ENCODE data around the gene EHHADH. TPM values are rescaled to one million over a fixed set of nuclear protein-coding genes. Genes with fewer than 3 reads are reported as not detected.

Gene EHHADH
- total RNA-seq, 1 experiment from 2014 or later, result 8.4 TPM

DNA sequence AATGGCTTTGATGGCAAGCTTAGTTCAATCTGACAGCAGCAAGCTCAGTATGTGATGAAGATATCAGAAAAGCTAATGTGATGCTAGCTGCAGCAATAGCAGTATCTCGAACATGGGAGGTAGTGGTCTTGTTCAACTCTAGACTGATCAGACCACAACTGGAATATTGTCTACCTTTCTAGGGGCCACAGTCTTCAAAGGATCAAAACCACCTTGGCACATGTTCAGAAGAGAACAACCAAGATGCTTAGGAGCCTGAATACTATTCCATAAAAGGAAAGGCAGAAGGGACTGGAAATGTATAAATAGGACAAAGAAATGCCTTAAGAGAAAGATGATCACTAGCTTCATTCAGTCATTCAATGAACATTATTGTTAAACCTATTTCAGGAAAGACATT lies 103.3 kb downstream of the EHHADH start:
- Histone ChIP-seq H4K20me1 (ENCODE audit: insufficient read depth) (no peaks in the 10 kb centered on the region), H3K9me3 (ENCODE audit: insufficient read depth, low read depth) (no peaks in the 10 kb centered on the region), H3F3A (ENCODE audit: insufficient read depth, low read depth) (no peaks in the 10 kb centered on the region), H3K27me3 (ENCODE audit: insufficient read depth, low read depth) (peaks cover 72% of the 10 kb centered on the region), H3K27ac (no peak overlapping the region), H3K36me3 (ENCODE audit: low read depth) (no peaks in the 10 kb centered on the region), H3K4me1 (replicated peaks; ENCODE audit: insufficient read depth) (no peaks in the 10 kb centered on the region), H3K9me2 (ENCODE audit: insufficient read depth) (no peaks in the 10 kb centered on the region), H3K4me2 (no peak overlapping the region), H2AFZ (no peak overlapping the region), H3K79me2 (ENCODE audit: low read depth) (no peaks in the 10 kb centered on the region), H3K4me3 (no peak overlapping the region)
- TF ChIP-seq EZH2 (IDR thresholded peaks at IDR 0.05; ENCODE audit: low read depth), result no peak
- TF ChIP-seq, protein P1, sequence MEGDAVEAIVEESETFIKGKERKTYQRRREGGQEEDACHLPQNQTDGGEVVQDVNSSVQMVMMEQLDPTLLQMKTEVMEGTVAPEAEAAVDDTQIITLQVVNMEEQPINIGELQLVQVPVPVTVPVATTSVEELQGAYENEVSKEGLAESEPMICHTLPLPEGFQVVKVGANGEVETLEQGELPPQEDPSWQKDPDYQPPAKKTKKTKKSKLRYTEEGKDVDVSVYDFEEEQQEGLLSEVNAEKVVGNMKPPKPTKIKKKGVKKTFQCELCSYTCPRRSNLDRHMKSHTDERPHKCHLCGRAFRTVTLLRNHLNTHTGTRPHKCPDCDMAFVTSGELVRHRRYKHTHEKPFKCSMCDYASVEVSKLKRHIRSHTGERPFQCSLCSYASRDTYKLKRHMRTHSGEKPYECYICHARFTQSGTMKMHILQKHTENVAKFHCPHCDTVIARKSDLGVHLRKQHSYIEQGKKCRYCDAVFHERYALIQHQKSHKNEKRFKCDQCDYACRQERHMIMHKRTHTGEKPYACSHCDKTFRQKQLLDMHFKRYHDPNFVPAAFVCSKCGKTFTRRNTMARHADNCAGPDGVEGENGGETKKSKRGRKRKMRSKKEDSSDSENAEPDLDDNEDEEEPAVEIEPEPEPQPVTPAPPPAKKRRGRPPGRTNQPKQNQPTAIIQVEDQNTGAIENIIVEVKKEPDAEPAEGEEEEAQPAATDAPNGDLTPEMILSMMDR (conservative IDR thresholded peaks at IDR 0.05), result no peak
- ChIA-PET CTCF (interaction anchor here (0.7 kb wide), 1 partner anchor 41 kb away, joined by 4 read pairs; no protein-coding TSS in a partner anchor), POLR2A (ENCODE audit: unreplicated experiment) (interaction anchor here (0.7 kb wide), 1 partner anchor 266 kb away, joined by 3 read pairs; no protein-coding TSS in a partner anchor)
- BruUV-seq (replicated peaks), result no TSS peak
- intact Hi-C loops (cut with micrococcal nuclease; ENCODE audit: unreplicated experiment), result no loop called here
- no peak for DNase-seq

DNA sequence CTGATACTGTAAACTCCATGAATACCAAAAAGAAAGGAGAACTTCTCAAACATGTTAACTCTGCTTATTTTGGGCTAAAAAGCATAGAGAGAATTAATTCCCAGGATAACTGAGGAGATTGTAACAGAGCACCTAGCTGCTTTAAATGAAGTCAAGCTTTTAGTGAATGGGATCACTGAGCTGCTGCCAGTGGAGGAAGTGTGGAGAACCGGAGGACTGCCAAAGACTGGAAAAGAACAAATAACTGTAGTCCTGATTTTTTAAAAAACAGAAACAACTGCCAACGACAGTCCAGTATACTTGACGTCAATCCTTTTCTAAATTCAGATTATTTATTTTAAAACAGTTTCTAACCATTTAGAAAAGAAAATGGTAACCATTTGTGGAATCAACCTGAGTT lies 104.3 kb downstream of the EHHADH start:
- Histone ChIP-seq H3K27me3 (ENCODE audit: insufficient read depth, low read depth) (peaks cover 71% of the 10 kb centered on the region), H3K4me2 (no peak overlapping the region), H3K36me3 (ENCODE audit: low read depth) (no peaks in the 10 kb centered on the region), H3K9me3 (ENCODE audit: insufficient read depth, low read depth) (no peaks in the 10 kb centered on the region), H2AFZ (no peak overlapping the region), H3K9me2 (ENCODE audit: insufficient read depth) (no peaks in the 10 kb centered on the region), H3F3A (ENCODE audit: insufficient read depth, low read depth) (no peaks in the 10 kb centered on the region), H3K79me2 (ENCODE audit: low read depth) (no peaks in the 10 kb centered on the region), H3K4me1 (replicated peaks; ENCODE audit: insufficient read depth) (no peaks in the 10 kb centered on the region), H3K27ac (no peak overlapping the region), H4K20me1 (ENCODE audit: insufficient read depth) (no peaks in the 10 kb centered on the region), H3K4me3 (no peak overlapping the region)
- ChIA-PET POLR2A (ENCODE audit: unreplicated experiment) (no interaction called here), CTCF (interaction anchor here (0.6 kb wide), 1 partner anchor 787 kb away, joined by 3 read pairs; no protein-coding TSS in a partner anchor)
- DNase-seq, result no peak
- no TSS peak for BruUV-seq (replicated peaks)
- TF ChIP-seq, protein P1 (conservative IDR thresholded peaks at IDR 0.05), result no peak
- no peak for TF ChIP-seq EZH2 (IDR thresholded peaks at IDR 0.05; ENCODE audit: low read depth)
- intact Hi-C loops (cut with micrococcal nuclease; ENCODE audit: unreplicated experiment), result no loop called here

DNA sequence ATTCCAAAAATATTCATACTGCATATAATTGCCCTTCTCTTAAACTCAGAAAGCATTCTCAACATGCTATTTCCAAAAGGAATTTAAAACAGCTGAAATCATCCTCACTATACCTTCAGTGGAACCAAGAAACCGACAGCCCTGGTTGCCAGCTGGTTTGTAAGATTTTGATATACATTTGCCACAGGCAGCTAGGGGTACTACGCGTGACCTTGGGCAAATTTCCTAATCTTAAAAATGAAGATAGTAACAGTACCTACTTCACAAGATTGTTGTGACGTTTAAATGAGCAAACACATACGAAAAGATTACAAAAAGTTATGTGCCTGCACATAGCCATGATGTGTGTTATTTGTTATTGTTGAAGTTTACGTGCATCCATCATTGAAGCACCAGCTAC lies 108.3 kb downstream of the EHHADH start:
- Histone ChIP-seq H3K4me1 (replicated peaks; ENCODE audit: insufficient read depth) (no peaks in the 10 kb centered on the region), H4K20me1 (ENCODE audit: insufficient read depth) (no peaks in the 10 kb centered on the region), H2AFZ (no peak overlapping the region), H3K36me3 (ENCODE audit: low read depth) (no peaks in the 10 kb centered on the region), H3K27me3 (ENCODE audit: insufficient read depth, low read depth) (peaks cover 57% of the 10 kb centered on the region), H3F3A (ENCODE audit: insufficient read depth, low read depth) (no peaks in the 10 kb centered on the region), H3K27ac (no peak overlapping the region), H3K79me2 (ENCODE audit: low read depth) (no peaks in the 10 kb centered on the region), H3K4me2 (no peak overlapping the region), H3K4me3 (no peak overlapping the region), H3K9me3 (ENCODE audit: insufficient read depth, low read depth) (no peaks in the 10 kb centered on the region), H3K9me2 (ENCODE audit: insufficient read depth) (no peaks in the 10 kb centered on the region)
- no TSS peak for BruUV-seq (replicated peaks)
- POLR2A ChIA-PET (ENCODE audit: unreplicated experiment), result interaction anchor here (0.6 kb wide), 2 partner anchors 114 to 414 kb away, joined by 3 to 4 read pairs; no protein-coding TSS in a partner anchor
- no peak for DNase-seq
- CTCF ChIA-PET, result no interaction called here
- no peak for TF ChIP-seq EZH2 (IDR thresholded peaks at IDR 0.05; ENCODE audit: low read depth)
- TF ChIP-seq, protein P1 (conservative IDR thresholded peaks at IDR 0.05), result no peak
- intact Hi-C loops (cut with micrococcal nuclease; ENCODE audit: unreplicated experiment), result no loop called here

Data from PC-9 (cell line).